Left ventricle myocardium inferior (tissue), 1 donor: ENCODE measurements around the gene NEO1. TPM values are rescaled to one million over a fixed set of nuclear protein-coding genes. Genes with fewer than 3 reads are reported as not detected.

Source experiments
- DNase-seq: peaks from one replicate; pipeline ENCODE4 v3.0.0-alpha.2; 2020
- H3K27ac ChIP-seq: fragments of 200-600 bp; replicated peaks from 2 replicates; pipeline ENCODE4 v1.8.0; 2021
- H3K27me3 ChIP-seq: fragments of 200-600 bp; 2 replicates; pipeline ENCODE4 v1.8.0; 2021; ENCODE audit warnings: low read depth
- H3K36me3 ChIP-seq: fragments of 200-600 bp; 2 replicates; pipeline ENCODE4 v1.8.0; 2021
- H3K4me1 ChIP-seq: fragments of 200-600 bp; 2 replicates; pipeline ENCODE4 v1.8.0; 2021
- H3K4me3 ChIP-seq: fragments of 200-600 bp; 2 replicates; pipeline ENCODE4 v1.8.0; 2021; ENCODE audit warnings: mild to moderate bottlenecking, moderate library complexity
- H3K9me3 ChIP-seq: fragments of 200-600 bp; replicated peaks from 2 replicates; pipeline ENCODE4 v1.8.0; 2021
- intact Hi-C: fragments of 100-400 bp; cut with micrococcal nuclease; formaldehyde crosslinking; loops from one replicate; pipeline ENCODE4 v1.11.0; 2022
- total RNA-seq: library from RNA; stranded (reverse); fragmentation: NEBNext Ultra II Directional; extraction: Animal tissue kit (Norgen Biotek cat#: 25700); gene quantifications from one replicate; pipeline ENCODE4 v1.2.1, GENCODE V29; 2021
- TF ChIP-seq, protein P1 (sequence below): fragments of 200-600 bp; IDR thresholded peaks from 2 replicates; pipeline ENCODE4 v1.8.0; 2021; ENCODE audit warnings: antibody characterized with exemption, mild to moderate bottlenecking, borderline replicate concordance
- donor health status: DM: no; HTN: yes; CAD: no; lungs with severe emphysema.

NEO1 gene
- total RNA-seq, 1 donor from 2014 or later, result 9.0 TPM

DNA sequence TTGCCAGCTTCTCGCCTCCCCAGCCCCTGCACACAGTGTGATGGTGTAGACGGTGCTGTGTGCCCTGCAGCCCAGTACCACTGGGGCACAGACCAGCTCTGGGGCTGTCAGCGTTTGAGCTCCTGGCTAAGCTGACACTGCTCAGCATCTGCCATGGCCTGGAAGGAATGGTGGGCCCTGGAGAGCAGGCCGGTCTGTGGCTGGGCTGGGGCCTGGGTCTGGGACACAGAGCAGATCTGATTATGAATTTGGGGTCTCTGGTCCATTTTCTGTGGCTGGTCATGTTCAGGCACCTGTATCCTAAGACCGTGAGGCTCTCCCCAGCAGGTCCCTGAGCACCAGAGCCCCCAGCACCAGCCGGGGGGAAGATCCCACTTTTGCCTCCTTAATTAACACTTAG lies 281.8 kb downstream of the NEO1 start:
- intact Hi-C loops, result no loop called here
- Histone ChIP-seq H3K27me3 (no peaks in the 10 kb centered on the region), H3K4me1 (peaks cover 28% of the 10 kb centered on the region), H3K27ac (no peak overlapping the region), H3K4me3 (no peak overlapping the region), H3K9me3 (no peaks in the 10 kb centered on the region), H3K36me3 (no peaks in the 10 kb centered on the region)
- no peak for DNase-seq
- TF ChIP-seq, protein P1, sequence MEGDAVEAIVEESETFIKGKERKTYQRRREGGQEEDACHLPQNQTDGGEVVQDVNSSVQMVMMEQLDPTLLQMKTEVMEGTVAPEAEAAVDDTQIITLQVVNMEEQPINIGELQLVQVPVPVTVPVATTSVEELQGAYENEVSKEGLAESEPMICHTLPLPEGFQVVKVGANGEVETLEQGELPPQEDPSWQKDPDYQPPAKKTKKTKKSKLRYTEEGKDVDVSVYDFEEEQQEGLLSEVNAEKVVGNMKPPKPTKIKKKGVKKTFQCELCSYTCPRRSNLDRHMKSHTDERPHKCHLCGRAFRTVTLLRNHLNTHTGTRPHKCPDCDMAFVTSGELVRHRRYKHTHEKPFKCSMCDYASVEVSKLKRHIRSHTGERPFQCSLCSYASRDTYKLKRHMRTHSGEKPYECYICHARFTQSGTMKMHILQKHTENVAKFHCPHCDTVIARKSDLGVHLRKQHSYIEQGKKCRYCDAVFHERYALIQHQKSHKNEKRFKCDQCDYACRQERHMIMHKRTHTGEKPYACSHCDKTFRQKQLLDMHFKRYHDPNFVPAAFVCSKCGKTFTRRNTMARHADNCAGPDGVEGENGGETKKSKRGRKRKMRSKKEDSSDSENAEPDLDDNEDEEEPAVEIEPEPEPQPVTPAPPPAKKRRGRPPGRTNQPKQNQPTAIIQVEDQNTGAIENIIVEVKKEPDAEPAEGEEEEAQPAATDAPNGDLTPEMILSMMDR, result no peak

DNA sequence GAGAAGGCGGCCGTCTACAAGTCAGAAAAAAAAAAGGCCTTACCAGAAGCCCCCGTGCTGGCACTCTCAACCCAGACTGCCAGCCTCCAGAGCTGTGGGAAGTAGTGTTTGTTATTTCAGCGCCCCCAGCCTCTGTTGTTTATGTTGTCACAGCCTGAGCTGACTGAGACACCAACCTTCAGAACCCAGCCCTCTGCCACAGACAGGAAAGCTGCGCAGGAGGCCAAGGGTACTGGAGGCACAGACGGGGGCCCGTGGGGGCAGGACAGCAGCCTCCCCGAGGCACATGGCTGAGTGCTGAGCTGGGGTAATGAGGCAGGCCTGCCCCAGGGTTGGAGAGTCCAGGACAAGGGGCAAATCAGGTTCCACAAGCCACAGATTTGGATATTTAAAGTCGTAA lies 282.8 kb downstream of the NEO1 start:
- Histone ChIP-seq H3K4me3 (no peak overlapping the region), H3K27ac (no peak overlapping the region), H3K4me1 (peaks cover 34% of the 10 kb centered on the region), H3K9me3 (no peaks in the 10 kb centered on the region), H3K27me3 (no peaks in the 10 kb centered on the region), H3K36me3 (no peaks in the 10 kb centered on the region)
- intact Hi-C loops, result no loop called here
- no peak for DNase-seq
- TF ChIP-seq, protein P1, result no peak

DNA sequence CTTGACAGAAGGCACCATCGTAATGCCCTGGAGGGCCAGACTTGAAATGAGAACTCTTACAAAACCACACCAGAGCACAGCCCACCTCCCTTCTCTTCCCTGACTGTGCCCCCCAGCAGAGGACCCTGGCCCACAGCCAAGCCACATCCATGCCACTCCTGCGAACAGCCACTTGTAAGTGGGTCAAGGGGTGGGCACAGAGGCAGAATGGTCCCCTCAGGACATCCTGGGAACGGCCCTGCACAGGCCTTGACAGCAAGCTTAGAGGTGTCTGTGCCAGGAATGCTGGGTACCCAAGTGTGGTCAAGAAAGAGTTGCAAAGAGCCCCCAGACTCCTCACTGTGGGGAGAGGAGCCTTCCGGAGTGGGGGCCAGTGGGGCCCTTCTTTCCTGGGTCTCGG lies 283.2 kb downstream of the NEO1 start:
- no peak for DNase-seq

DNA sequence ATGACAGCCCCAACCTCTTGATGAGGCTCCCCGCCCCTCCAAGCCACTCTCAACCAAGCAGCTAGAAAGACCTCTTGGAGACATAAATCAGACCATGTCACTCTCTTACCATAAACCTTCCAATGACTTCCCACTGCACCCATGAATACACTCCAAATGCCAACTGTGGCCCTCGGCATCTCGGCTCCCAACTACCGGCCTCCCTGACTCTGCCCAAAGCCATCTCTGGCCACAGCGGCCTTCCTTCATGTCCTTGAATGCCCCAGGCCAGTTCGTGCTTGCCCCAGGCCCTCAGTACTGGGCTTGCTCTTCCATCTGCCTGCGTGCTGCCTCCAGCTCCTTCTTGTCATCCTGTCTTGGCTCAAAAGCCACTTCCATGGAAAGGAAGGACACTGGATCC lies 284.5 kb downstream of the NEO1 start:
- Histone ChIP-seq H3K9me3 (no peaks in the 10 kb centered on the region), H3K27ac (no peak overlapping the region), H3K36me3 (no peaks in the 10 kb centered on the region), H3K4me3 (no peak overlapping the region), H3K27me3 (no peaks in the 10 kb centered on the region), H3K4me1 (peaks cover 24% of the 10 kb centered on the region)
- intact Hi-C loops, result no loop called here
- DNase-seq, result no peak
- TF ChIP-seq, protein P1, result no peak

More for the DNA sequence above, 283.2 kb downstream of the NEO1 start:
- TF ChIP-seq, protein P1, result no peak
- Histone ChIP-seq H3K4me1 (peaks cover 30% of the 10 kb centered on the region), H3K27ac (no peak overlapping the region), H3K36me3 (no peaks in the 10 kb centered on the region), H3K27me3 (no peaks in the 10 kb centered on the region), H3K9me3 (no peaks in the 10 kb centered on the region), H3K4me3 (no peak overlapping the region)
- intact Hi-C loops, result no loop called here

DNA sequence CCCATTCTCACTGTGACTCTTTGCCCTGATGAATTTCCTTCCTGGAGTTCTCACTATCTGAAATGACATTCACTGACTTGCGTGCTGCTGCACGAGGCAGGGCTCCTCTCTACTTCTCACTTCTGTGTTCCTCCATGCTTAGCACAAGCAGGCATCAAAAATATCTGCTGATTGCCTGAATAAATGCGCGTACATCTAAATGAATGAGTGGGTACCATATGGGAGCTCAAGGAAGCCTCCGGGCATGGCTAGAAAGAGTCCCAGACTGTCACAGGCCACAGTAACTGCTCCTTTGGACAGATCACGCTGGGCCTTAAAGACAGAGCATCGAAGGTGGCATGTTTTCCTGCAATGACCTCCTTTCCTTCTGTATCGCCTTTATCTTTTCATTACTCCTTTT lies 284.9 kb downstream of the NEO1 start:
- no peaks in the 10 kb centered on the region for H3K27me3 ChIP-seq
- intact Hi-C loops, result no loop called here
- H3K4me3 ChIP-seq, result no peak overlapping the region
- no peaks in the 10 kb centered on the region for H3K9me3 ChIP-seq
- TF ChIP-seq, protein P1, result no peak
- H3K27ac ChIP-seq, result no peak overlapping the region
- no peaks in the 10 kb centered on the region for H3K36me3 ChIP-seq
- no peak for DNase-seq
- peaks cover 28% of the 10 kb centered on the region for H3K4me1 ChIP-seq

DNA sequence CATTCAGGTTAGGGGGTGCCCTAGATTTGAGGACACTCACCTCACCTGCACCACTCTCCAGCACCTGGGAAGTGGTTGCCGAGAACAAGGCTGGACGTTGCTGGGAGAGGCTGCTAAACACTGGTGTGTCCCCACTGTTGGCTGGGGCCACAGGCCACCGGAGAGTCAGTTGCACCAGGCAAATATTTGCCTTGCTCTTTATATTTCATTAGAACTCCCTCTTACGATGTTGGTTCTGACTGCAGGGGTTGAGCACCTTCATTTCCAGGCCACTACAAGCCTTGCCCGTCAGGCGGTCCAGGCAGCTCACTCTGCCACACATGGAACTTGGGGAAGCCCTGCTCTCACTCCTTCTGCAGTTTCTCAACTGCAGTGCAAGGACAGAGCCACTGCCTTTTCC lies 285.8 kb downstream of the NEO1 start:
- no peak for DNase-seq
- Histone ChIP-seq H3K27me3 (no peaks in the 10 kb centered on the region), H3K36me3 (no peaks in the 10 kb centered on the region), H3K27ac (no peak overlapping the region), H3K4me1 (peaks cover 35% of the 10 kb centered on the region), H3K4me3 (no peak overlapping the region), H3K9me3 (peaks cover under 1% of the 10 kb centered on the region)
- TF ChIP-seq, protein P1, result no peak
- intact Hi-C loops, result no loop called here
